T-helper 1 cell (primary cell): ENCODE data around the gene ZNF579.

ENCODE experiments used
- DNase-seq, 5 donors: peaks; one replicate each; pipeline ENCODE4 v3.0.0-alpha.2; 2012 to 2020

The ZNF579 gene

DNA sequence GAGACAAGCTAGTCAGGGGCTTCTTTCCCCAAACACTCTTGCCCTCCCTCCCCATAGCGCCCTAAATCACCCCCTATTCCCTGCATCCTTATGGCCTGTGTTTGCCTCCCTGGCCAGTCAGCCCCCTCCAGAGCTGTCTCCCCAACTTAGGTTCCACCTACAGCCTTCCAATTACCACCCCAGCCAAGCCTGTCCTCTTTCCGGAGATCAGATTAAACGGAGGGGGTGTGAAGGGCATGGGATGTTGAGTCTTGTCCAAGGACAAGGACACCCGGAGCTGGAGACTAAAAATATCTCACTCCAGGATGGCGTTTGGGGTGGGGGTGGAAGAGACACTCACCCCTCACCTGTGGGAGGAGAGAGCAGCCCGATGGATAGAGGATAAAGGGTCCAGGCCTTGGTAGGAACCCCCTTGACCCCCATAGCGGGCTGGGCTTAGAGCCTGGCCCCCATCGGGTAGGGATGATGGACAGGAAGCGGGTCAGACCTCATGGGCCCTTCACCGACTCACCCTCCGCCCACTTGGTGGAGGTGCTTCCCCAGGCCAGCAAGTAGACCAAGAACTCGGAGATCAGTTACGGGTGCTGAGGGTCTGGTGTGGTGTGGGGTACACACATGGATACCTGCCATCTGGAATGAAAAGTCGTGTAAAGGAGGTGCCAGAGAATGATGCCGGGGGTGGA is 30.8 kb upstream of the ZNF579 start:
- DNase-seq: no peak

DNA sequence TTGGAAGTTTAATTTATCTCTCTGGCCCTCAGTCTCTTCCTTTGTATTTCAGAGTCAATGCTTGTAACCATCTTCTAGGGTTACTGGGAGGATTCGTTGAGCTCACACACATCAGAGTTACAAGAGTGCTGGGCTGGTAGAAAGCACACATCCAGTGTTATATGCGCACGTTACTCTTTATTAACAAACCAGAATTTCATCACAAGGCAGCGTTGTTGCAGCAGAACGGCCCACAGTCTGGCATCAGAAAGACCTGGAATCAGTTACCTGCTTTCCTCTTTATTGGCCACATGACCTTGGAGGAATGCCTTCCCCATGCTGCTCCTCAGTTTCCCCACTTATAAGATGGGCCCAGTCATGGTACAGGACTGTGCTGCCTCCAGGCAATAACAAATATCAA is 28.7 kb upstream of the ZNF579 start:
- no peak for DNase-seq

DNA sequence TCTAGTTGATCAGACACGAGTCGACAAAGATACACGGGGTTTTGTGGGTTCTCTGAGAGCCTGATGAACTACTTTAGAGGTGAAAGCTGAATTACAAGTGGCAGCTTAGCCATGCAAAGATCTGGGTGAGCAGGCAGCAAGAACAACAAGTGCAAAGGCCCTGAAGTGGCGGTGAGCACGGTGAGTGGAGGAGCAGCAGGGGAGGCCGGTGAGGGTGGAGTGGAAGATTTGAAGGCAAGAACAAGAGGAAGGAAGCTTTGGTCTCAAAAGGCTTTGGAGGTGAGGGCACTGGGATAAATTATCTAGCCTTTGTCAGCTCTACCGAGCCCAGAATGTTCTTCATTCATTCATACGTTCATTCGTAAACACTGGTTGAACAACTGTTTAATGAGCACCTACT is 26.2 kb upstream of the ZNF579 start:
- no peak for DNase-seq

DNA sequence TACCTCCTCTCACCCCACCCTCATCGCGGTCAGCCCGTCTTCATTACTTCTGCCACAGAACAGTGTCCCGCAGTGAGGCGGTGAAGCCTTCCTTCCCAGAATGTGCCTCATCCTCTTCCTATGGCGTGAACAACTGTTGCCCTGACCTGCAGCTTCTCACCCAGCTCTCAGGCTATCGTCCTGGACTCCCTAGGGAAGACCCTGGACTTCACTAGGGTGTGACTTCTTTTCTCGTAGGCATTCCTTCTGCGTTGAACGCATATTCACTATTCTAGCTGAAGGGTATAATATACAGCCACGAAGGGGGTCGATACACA is 25.8 kb upstream of the ZNF579 start:
- DNase-seq: no peak

DNA sequence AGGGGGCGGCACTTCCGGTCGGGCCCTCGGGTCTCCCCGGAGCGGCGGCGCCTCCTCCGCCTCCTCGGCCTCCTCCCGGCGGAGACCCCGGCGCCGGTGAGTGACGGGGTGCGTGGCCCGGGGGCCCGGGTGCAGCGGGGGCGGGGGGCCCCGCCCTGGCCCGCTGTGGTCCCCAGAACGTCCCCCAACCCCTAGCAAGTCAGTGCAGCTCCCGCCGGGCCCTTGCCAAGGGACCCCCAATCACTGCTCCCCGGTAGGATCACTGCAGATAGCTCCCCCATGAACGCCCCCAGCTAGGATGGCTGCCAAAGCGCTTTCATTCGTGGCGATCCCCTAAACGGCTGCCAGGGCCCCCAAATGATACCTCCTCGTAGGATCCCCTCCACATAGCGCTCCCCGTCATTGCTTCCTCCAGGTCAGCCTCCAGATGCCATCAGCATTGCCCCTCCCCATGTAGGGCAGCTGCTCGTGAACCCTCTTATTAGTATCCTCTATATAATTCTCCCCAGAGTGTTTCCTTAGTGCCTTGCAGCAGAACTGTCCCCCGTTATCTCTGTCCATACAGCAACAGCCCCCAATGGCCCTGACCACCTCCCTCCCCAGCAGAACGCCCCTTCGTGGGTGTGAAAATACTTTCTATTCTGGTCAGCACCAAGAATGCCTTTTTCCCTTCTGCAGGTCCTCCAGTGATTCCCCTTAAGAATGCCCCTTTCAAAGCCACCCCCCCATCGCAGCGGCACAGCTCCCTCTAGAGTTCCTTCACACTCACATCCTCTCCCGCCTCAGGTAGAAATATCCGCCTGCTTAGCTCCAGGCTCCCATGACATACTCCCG is 25.2 kb upstream of the ZNF579 start, which contains the start of gene ZNF865:
ZNF865 (plus strand) TSS at position 11 of the 834 bp plus-strand sequence. CDS start 7,972 bp downstream, outside the sequence.
- DNase-seq: peak; percentile 52 to 73 (median 62)

DNA sequence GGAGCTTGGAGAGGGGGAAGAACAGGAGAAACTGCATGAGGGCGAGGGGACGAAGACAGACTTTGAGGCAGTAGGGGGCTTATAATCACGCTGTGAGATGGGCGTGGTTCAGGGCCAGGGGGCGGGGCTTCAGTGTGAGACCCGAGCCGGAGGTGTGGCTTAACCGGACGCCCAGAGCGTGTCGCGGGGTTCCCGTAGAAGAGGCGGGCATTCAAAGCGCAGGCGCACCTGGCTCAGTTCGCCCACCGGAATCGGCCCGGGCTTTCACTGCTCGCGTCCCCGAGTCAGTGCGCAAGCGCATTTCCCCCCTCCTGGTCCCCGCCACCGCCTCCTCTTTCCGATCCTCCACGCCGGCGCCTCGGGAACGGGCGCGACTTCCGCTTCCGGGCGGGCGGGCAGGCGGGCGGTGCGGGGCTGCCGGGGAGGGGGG is 24.6 kb upstream of the ZNF579 start:
- DNase-seq: peak; percentile 98 to 99 (median 98)

DNA sequence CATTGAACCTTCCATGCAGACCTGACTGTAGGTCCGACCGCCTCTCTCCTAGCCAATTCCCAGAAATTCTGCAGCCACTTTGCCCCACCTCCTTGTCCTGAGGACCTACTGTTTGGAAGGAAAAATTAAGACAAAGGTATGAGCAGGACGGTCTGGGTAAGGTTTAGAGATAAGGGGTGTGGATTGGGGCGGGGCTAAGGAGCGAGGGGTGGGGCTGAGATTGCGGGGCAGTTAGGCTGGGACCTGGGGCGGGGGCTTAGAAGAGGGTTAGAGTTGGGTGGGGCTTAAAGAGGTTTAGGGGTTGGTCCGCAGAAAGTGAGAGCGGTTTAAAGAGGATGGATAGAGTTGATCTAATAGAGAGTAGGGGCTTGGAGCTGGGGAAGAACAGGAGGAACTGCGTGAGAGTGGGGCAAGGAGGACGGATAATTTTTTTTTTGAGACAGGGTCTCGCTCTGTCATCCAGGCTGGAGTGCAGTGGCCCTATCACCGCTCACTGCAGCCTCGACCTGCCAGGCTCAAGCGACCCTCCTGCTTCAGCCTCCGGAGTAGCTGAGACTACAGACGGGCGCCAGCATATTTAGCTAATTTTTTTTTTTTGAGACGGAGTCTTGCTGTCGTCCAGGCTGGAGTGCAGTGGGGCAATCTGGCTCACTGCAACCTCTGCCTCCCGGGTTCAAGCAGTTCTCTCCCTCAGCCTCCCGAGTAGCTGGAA is 23.1 kb upstream of the ZNF579 start:
- DNase-seq: no peak

DNA sequence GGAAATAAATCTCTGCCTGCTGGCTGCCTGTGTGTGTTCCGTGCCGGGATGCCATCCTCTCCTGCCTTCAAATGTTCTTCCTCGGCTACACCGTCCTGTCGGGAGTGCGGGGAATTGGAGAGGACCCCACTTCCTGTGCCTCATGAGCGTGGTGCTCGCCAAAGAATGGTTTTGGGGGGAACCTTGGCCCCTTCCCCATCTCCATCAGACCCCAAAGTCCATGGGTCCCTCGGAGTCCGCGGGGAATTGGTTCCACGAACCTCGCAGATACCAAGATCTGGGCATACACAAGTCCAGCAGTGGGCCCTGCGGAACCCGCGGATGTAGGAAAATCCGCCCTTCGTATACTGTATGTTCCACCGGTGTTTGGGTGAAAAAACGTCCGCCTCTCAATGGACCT is 22.5 kb upstream of the ZNF579 start:
- DNase-seq: no peak

DNA sequence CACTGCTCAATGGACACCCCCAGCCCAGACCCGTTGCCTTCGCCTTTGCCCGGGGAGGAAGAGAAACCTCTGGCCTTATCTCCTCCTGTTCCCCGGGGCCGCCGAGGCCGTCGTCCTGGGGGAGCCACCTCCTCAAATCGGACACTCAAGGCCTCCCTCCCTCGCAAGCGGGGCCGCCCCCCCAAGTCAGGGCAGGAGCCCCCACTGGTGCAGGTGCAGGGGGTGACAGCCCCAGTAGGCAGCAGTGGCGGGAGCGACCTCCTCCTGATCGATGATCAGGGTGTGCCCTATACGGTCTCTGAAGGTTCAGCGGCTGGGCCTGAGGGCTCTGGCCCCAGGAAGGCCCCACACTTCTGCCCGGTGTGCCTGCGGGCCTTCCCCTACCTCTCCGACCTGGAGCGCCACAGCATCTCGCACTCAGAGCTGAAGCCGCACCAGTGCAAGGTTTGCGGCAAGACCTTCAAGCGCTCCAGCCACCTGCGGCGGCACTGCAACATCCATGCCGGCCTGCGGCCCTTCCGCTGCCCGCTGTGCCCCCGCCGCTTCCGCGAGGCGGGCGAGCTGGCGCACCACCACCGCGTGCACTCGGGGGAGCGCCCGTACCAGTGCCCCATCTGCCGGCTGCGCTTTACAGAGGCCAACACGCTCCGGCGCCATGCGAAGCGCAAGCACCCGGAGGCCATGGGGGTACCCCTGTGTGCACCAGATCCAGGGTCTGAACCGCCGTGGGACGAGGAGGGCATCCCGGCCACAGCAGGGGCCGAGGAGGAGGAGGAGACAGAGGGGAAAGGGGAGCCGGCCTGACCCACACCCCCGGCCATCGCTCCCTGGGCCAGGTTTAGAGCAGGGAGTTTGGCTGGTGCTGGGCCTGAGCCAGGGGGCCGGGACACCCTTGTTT is 21.7 kb upstream of the ZNF579 start:
- DNase-seq: no peak

DNA sequence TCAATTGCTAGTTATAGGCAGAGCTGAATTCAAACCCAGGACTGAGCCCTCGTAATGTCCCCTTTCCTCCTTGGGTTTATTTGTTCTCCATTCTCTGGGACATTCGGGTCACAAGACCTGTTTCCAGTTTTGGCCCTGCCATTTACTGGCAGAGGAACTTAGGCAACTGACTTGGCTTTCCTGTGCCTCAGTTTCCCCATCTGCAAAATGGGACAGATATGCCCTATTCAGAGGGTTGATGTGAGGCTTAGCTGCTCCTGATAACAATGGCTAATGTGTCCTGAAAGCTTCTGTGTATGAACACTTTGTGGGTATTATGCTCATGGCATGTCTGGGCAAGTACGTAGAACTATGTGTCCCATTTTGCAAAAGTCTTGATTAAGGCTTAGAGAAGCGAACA is 20.4 kb upstream of the ZNF579 start:
- DNase-seq: no peak

DNA sequence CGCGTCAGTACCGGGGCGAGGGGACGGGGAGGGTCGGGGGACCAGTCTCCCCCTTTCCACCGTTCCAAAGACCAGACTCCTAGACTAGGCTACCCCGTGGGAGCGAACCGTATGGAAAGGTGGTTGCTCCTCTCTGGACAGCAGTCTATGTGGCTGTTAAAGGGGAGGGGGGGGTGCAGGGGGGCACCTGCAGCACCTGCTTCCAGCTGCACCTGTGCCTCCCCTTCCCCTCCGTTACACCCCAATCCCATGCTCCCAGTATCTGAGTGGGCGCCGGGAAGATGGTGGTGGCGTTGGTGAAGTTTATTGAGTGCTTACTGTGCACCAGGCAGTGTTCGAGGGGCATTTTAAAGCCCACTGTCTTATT is 20.0 kb upstream of the ZNF579 start:
- no peak for DNase-seq

DNA sequence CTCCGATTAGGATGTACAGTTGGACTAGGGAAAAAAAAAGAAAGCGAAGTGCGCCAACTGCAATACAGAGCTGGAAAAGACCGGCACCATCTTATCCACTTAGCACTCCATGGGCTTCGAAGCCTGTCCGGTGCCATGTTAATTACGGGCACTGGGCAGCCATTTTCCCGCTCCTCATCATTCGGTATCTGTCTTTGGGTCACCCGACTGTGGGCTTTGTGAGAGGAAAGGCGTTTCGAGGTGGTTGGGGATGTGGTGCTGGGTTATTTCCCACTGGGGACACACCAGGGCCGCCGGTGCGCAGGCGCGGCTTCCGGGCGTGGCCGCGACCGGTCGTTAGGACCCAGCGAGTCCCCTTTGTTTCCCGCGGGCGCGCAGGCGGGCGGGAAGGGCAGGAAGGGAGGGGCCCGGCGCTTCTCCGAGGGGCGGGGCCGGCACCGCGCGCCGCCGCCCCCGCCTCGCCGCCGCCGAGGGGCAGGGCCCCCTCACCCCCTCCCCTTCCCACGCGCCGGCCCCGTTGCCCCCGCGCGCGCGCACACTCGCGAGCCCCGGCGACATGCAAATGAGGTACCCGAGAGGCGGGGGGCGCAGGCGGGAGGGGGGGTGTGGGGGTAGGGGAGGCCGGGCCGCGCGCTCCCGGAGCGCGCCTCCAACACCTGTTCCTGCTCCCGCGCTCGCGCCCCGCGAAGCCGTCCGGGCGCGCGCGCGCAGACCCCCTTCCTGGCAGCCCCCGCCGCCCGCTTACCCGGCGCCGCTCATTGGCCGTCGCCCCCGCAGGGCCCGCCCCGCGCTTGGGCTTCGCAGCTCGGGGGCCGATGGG is 19.4 kb upstream of the ZNF579 start, which contains the start of gene ZNF524:
ZNF524 (plus strand) TSS at position 447 of the 820 bp plus-strand sequence. CDS start 1,825 bp downstream, outside the sequence.
- DNase-seq: peak; percentile 69 to 93 (median 81)

DNA sequence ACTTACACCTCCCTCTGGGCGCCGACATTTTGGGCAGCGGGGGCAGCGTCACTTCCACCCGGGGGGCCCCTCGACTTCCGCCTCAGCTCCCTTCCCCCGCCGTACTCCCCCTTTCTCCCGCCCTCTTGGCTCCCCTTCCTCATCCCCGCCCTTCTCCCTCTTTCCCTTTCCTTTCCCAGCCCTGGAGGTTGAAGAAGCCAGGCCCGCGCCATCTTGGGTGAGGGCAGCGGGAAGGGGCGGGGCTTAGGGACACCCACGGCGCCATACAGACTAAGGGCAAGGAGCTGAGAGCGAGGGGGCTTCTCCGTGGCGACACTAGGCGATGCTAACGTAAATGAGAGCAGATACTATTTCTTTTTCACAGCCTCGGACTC is 18.8 kb upstream of the ZNF579 start, which contains the start of gene FIZ1:
FIZ1 (minus strand) TSS at position 50 of the 374 bp plus-strand sequence. CDS start 1,652 bp downstream, outside the sequence.
- peak; percentile 90 to 98 (median 94) for DNase-seq

DNA sequence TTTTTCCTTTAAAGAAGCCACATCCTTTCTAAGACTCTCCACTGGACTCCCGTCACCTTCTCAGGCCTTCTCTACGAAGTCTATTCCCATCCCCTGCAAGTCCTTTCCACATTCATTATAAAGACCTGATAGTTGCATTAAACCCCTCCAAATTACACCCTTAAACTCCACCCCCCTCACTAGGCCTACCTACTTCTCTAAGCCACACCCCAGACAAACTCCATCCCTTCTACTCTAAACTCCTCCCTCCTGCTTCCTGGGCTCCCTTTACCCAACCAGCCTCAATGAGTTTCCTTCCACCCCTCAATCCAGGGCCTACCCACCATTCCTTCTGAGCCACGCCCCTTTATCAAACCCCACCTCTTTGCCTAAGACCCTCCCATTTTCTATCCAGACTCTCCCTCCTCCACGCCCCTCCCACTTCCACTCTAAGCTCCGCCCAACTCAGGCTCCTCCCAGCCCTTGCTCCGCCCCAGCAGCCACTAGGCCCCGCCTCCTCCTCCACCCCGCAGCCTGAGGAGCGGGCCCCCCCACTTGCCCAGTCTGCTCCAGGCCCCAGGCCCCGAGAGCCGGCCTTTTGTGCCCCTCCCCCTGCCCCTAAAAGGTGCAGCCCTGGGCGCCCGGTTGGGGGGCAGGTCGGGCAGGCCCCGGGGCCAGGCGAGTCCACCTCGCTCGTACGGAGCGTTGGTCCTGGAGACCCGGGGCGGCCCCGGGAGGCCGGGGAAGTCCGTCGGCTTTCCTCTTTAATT is 18.2 kb upstream of the ZNF579 start:
- peak; percentile 77 to 92 (median 89) for DNase-seq

DNA sequence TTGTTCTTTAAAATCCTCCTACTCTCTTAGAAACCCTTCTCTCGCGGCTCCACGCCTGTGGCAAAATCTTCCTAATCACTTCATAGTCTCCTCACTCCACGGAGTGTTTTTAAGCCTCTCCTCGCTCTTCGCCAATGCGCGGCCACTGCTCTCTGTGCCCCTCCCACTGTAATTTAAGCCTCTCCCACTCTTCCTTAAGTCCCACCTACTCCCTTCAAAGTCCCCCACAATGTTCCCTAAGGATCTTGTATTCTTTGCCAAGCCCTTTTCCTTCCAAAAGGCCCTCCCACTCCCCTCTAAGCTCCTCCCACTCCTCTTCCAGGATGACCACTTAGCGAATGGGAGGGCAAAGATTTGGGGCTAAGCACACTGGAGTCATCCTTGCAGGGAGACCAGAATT is 17.4 kb upstream of the ZNF579 start:
- DNase-seq: no peak

DNA sequence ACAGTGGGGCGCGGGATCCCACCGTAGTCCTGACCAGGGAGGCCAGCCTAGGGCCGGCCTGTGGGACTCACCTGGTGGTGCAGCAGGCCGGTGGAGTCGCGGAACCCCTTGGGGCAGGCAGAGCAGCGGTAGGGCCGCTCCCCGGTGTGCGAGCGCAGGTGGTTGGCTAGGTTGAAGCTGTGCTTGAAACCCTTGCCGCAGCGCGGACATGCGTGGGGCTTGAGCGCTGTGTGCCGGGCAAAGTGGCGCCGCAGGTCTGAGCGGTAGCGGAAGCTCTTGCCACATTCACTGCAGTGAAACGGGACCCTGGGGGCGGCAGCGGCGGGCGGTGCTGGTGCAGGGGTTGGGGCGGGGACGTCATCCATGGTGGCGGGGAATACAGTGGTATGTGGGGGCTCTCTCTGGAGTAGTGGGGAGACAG is 16.9 kb upstream of the ZNF579 start:
- no peak for DNase-seq

DNA sequence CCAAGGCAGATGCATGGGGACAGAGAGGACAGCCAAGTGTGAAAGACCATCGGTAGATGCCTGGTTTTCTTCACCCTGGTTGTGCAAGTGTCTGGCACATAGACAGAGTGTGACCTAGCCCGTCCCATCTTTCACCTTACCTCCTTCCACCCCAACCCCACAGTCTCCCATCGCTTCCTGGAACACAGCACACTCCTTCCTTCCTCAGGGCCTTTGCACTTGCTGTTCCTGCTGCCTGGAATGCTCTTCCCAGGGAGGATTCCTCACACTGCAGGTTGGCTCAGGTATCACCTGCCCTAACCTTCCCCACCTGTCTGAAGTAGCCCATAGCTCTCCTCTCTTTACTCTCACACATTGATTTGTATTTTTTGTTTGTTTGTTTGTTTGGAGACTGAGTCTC is 15.7 kb upstream of the ZNF579 start:
- no peak for DNase-seq

DNA sequence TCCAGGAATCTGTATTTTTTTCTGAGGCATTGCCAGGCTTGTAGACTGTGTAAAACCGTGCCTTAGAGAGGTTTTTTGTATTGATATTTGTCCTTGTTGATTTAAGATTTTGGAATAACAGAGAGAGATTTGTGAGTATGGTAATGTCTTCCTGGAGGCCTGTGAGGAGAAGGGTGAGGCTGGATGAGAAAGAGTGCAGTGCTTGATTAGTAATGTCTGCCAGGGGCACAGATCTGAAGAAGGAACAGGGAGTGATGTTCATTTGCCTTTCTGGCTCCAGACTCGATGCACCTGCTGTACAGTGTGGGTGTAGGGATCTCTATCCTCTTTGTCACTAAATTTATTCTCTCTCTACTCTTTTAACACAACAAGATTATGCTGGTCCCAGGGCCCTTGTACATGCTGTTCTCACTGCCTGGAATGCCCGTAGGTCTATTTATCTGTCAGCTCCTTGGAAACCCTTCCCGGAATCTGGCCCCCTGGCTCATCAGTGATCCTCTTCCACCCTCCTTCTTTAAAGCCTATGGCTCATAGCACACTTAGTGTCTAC is 14.4 kb upstream of the ZNF579 start:
- no peak for DNase-seq

DNA sequence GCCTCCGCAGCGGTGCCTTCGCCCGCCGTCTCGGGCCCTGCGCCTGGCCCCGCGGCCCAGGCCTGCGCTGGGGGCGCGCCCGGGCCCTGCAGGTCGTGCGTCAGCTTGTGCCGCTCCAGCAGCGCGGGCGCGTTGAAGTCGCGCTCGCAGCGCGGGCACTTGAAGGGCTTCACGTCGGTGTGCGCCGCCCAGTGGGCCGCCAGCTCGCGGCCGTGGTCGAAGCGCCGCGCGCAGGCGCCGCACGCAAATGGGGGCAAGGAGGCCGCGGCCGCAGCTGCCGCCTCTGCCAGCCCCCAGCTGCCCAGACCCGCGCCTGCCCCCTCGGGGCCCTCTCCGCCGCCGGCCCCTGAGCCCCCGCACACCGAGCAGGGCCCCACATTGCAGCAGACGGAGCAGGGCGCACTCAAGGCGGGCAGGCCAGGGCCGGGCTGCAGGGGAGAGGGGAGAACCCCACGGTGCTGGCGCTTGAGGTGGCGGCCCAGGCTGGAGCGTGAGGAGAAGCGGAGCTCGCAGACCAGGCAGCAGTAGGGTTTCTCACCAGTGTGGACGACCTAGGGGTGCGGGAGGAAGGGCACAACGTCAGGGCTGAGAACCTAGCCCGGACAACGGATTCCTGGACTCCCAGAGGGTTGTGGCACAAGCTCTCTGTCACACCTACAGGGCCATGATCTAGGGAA is 12.6 kb upstream of the ZNF579 start:
- no peak for DNase-seq
